Measurements from ENCODE around the gene NLGN4X. TPM values are rescaled to one million over a fixed set of nuclear protein-coding genes. Genes with fewer than 3 reads are reported as not detected.

NLGN4X gene
- total RNA-seq, 1 donor, result 0.86 TPM

GRCh38 chrX:6203462-6204215 is 25.0 kb downstream of the NLGN4X start:
- TF ChIP-seq CTCF (IDR thresholded peaks at IDR 0.05; ENCODE audit: insufficient read depth, low read depth, low read length), result no peak
- no peak for DNase-seq (ENCODE audit: low read depth)
- H3K4me3 ChIP-seq (ENCODE audit: low read depth, low read length), result no peak overlapping the region

- no peak for TF ChIP-seq CTCF (IDR thresholded peaks at IDR 0.05; ENCODE audit: insufficient read depth, low read depth, low read length)
- no peak for DNase-seq (ENCODE audit: low read depth)
- H3K4me3 ChIP-seq (ENCODE audit: low read depth, low read length), result no peak overlapping the region
Measured at GRCh38 chrX:6199486-6199885, 29.2 kb downstream of the NLGN4X start.

GRCh38 chrX:6187256-6187655 is 41.4 kb downstream of the NLGN4X start:
- H3K4me3 ChIP-seq (ENCODE audit: low read depth, low read length), result peak overlapping the region; percentile 21
- peak; percentile 20 for DNase-seq (ENCODE audit: low read depth)
- TF ChIP-seq CTCF (IDR thresholded peaks at IDR 0.05; ENCODE audit: insufficient read depth, low read depth, low read length), result no peak

GRCh38 chrX:6184900-6185515 is 43.7 kb downstream of the NLGN4X start:
- DNase-seq (ENCODE audit: low read depth), result peak; percentile 36
- H3K4me3 ChIP-seq (ENCODE audit: low read depth, low read length), result no peak overlapping the region
- TF ChIP-seq CTCF (IDR thresholded peaks at IDR 0.05; ENCODE audit: insufficient read depth, low read depth, low read length), result no peak

- H3K4me3 ChIP-seq (ENCODE audit: low read depth, low read length), result no peak overlapping the region
- no peak for TF ChIP-seq CTCF (IDR thresholded peaks at IDR 0.05; ENCODE audit: insufficient read depth, low read depth, low read length)
- DNase-seq (ENCODE audit: low read depth), result no peak
Measured at GRCh38 chrX:6175914-6176313, 52.8 kb downstream of the NLGN4X start.

- no peak overlapping the region for H3K4me3 ChIP-seq (ENCODE audit: low read depth, low read length)
- TF ChIP-seq CTCF (IDR thresholded peaks at IDR 0.05; ENCODE audit: insufficient read depth, low read depth, low read length), result no peak
Measured at GRCh38 chrX:6170424-6170823, 58.2 kb downstream of the NLGN4X start.

More at GRCh38 chrX:6170424-6170823, 58.2 kb downstream of the NLGN4X start:
- DNase-seq (ENCODE audit: low read depth), result no peak

All from fibroblast of villous mesenchyme (primary cell).